Measurements from ENCODE around the gene DQX1.
"Not testable (repeated sequence)": the region's sequence is repeated elsewhere in the genome, so short reads cannot be mapped to it uniquely, and the experiment has no call there.

DQX1 gene

DNA sequence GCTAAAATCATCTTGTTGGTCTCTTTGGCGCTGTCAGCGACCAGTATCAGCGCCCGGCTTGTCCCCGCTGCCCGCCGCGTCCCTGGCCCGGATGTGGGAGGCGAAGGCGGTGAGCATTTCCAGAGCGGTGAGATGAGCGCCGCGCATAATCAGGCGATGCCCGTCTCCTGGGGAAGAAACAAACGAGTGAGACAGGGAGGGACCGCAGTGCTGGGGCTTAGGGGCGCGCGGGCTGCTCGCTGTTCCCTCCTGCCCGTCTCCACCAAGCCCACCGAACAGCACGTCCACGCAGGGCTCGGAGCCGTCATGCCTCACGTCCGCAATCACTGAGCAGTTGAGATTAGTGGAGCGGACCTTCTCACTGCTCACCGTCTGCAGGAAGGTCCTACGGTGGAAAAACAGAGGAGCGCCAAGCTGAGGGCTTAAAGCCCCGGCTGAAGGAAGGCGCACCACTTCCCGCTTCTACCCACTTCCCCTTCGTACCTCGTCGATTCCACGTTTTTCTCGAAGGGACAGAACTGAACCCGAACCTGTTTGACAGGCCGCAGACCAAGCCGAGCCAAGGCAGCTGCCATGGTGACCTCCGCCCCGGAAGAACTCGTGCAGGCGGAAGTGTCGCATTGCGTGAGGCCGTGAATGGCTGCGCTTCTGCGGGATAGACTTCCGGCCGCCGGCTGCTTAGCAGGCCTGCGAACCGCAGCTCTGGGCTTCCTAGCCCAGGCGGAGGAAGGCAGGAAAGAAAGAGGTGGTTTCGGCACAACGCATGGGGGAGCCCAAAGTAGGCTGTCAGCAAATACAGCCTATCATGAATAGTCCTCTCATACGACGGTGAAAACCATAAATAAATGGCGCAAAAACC is 53.7 kb downstream of the DQX1 start, which contains the start of gene MRPL53:
Gene MRPL53, minus strand, starts transcription at position 595 of the 859 bp plus-strand sequence. Its CDS starts 20 bp downstream, at position 575.
- TF ChIP-seq POLR2A (IDR thresholded peaks at IDR 0.05; ENCODE audit: low read depth, low read length), result peak; percentile 78
- FAIRE-seq, result peak; percentile 15
- peak; percentile 70 for DNase-seq (ENCODE audit: insufficient read length, low spot score)

DNA sequence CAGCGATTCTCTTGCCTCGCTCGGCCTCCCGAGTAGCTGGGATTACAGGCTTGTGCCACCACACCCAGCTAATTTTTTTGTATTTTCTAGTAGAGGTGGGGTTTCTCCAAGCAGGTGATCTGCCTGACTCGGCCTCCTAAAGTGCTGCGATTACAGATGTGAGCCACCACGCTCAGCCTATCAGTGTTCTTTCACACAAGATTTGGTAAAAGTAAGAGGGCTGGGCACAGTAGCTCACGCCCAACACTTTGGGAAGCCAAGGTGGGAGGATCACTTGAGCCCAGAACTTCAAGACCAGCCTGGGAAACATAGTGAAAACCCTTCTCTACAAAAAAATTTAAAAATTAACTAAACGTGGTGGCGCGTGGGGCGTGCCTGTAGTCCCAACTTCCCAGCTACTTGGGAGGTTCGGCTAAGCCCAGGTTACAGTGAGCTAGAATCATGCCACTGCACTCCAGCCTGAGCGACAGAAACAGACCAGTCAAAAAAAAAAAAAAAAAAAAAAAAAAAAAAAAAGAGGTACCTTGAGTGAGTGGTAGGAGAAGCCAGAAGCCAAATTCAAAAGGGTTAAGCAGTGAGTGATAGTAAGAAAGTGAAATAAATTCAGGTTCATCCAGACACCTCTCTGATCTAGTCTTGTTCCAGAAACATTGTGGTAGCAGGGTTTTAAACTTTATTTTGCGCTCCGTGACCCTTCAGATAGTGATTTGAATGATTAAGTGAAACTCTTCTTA is 54.5 kb downstream of the DQX1 start:
- DNase-seq (ENCODE audit: insufficient read length, low spot score) (no peak), FAIRE-seq (no peak)
- no peak for TF ChIP-seq POLR2A (IDR thresholded peaks at IDR 0.05; ENCODE audit: low read depth, low read length)

DNA sequence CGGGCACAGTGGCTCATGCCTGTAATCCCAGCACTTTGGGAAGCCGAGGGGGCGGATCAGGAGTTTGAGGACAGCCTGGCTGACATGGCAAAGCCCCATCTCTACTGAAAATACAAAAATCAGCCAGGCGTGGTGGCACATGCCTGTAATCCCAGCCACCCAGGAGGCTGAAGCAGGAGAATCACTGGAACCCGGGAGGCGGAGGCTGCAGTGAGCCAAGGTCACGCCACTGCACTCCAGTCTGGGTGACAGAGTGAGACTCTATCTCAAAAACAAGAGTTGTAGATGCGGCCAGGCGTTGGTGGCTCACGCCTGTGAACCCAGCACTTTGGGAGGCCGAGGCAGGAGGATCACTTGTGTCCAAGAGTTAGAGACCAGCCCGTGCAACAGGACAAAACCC is 55.3 kb downstream of the DQX1 start:
- DNase-seq (ENCODE audit: insufficient read length, low spot score); FAIRE-seq: not testable (repeated sequence)
